ENCODE data around the gene DDX6. TPM values are rescaled to one million over a fixed set of nuclear protein-coding genes. Genes with fewer than 3 reads are reported as not detected.
"Not testable (repeated sequence)": the region's sequence is repeated elsewhere in the genome, so short reads cannot be mapped to it uniquely, and the experiment has no call there.

Gene DDX6
- total and polyA plus RNA-seq, 10 donors: 36.3 to 206 (median 167) TPM

GRCh38 chr11:118763041-118763440, 27.9 kb downstream of the DDX6 start:
- Histone ChIP-seq H3K27ac (no peak overlapping the region), H3K4me3 (no peak overlapping the region), H3K9me3 (no peaks in the 10 kb centered on the region), H3K27me3 (replicated peaks in 1 of 7) (no peaks in the 10 kb centered on the region), H3K4me1 (peaks cover 0 to 50% (median 18%) of the 10 kb centered on the region in 6 donors), H3K36me3 (peaks cover 2 to 100% (median 94%) of the 10 kb centered on the region in 6 donors)
- DNase-seq: no peak
- TF ChIP-seq POLR2A (IDR thresholded peaks at IDR 0.05): no peak
- TF ChIP-seq POLR2AphosphoS5 (IDR thresholded peaks at IDR 0.05): no peak
- TF ChIP-seq CTCF (IDR thresholded peaks at IDR 0.05 in 8 of 11, conservative IDR thresholded peaks at IDR 0.05 in 3 of 11): no peak
- intact Hi-C loops (cut with DNase I; ENCODE audit: low total_unique reads): no loop called here
- WGBS, 5 donors: 84 to 90% (median 86%) methylated on average over 2 of the region's 2 CpGs

GRCh38 chr11:118761981-118762380, 29.0 kb downstream of the DDX6 start:
- Histone ChIP-seq H3K4me1 (peaks cover 0 to 39% (median 7%) of the 10 kb centered on the region in 6 donors), H3K36me3 (peaks cover 2 to 100% (median 95%) of the 10 kb centered on the region in 6 donors)
- H3K27me3 ChIP-seq (replicated peaks in 1 of 7); H3K4me3 ChIP-seq; H3K27ac ChIP-seq; DNase-seq; H3K9me3 ChIP-seq; intact Hi-C loops (cut with DNase I; ENCODE audit: low total_unique reads): not testable (repeated sequence)
- 91 to 97% (median 96%) methylated on average over 10 of the region's 10 CpGs for WGBS, 5 donors

- Histone ChIP-seq H3K36me3 (peaks cover 5 to 100% (median 98%) of the 10 kb centered on the region in 6 donors), H3K4me3 (no peak overlapping the region), H3K27ac (no peak overlapping the region), H3K27me3 (replicated peaks in 1 of 7) (no peaks in the 10 kb centered on the region), H3K9me3 (no peaks in the 10 kb centered on the region), H3K4me1 (peaks cover 0 to 2% (median 0%) of the 10 kb centered on the region in 6 donors)
- WGBS, 5 donors: 84 to 89% (median 87%) methylated on average over 4 of the region's 4 CpGs
- no peak for TF ChIP-seq CTCF (IDR thresholded peaks at IDR 0.05 in 8 of 11, conservative IDR thresholded peaks at IDR 0.05 in 3 of 11)
- TF ChIP-seq POLR2A (IDR thresholded peaks at IDR 0.05): no peak
- no peak for TF ChIP-seq POLR2AphosphoS5 (IDR thresholded peaks at IDR 0.05)
- intact Hi-C loops (cut with DNase I; ENCODE audit: low total_unique reads): loop anchor here (10.0 kb wide), 1 partner anchor 373 kb away; no protein-coding TSS in a partner anchor
- DNase-seq: no peak
Measured at GRCh38 chr11:118757876-118758399, 33.0 kb downstream of the DDX6 start.

GRCh38 chr11:118752654-118753053, 38.3 kb downstream of the DDX6 start:
- no peaks in the 10 kb centered on the region for H3K27me3 ChIP-seq (replicated peaks in 1 of 7)
- intact Hi-C loops (cut with DNase I; ENCODE audit: low total_unique reads): loop anchor here (10.0 kb wide), 1 partner anchor 368 kb away; no protein-coding TSS in a partner anchor
- H3K9me3 ChIP-seq: no peaks in the 10 kb centered on the region
- peaks cover 3 to 100% (median 84%) of the 10 kb centered on the region in 6 donors for H3K36me3 ChIP-seq
- H3K4me1 ChIP-seq: peaks cover 0 to 28% (median 0%) of the 10 kb centered on the region in 6 donors
- DNase-seq: no peak
- no peak for TF ChIP-seq CTCF (IDR thresholded peaks at IDR 0.05 in 8 of 11, conservative IDR thresholded peaks at IDR 0.05 in 3 of 11)
- no peak for TF ChIP-seq POLR2A (IDR thresholded peaks at IDR 0.05)
- no peak for TF ChIP-seq POLR2AphosphoS5 (IDR thresholded peaks at IDR 0.05)
- H3K4me3 ChIP-seq: no peak overlapping the region
- WGBS, 5 donors: 95 to 96% (median 96%) methylated on average over 3 of the region's 3 CpGs
- H3K27ac ChIP-seq: no peak overlapping the region
